B cell (primary cell): ENCODE results near the gene CCHCR1.

ENCODE experiments used
- EZH2 ChIP-seq: IDR thresholded peaks from 2 replicates; pipeline ENCODE4 v1.6.1; 2012; ENCODE audit warnings: borderline replicate concordance, low read depth, mild to moderate bottlenecking, moderate library complexity, low read length; ENCODE audit not compliant: insufficient read depth, poor library complexity, severe bottlenecking
- TF ChIP-seq, protein P1 (sequence below): fragments of 200-600 bp; IDR thresholded peaks from one replicate; pipeline ENCODE4 v1.8.0; 2022; ENCODE audit warnings: antibody characterized with exemption, mild to moderate bottlenecking

DNA sequence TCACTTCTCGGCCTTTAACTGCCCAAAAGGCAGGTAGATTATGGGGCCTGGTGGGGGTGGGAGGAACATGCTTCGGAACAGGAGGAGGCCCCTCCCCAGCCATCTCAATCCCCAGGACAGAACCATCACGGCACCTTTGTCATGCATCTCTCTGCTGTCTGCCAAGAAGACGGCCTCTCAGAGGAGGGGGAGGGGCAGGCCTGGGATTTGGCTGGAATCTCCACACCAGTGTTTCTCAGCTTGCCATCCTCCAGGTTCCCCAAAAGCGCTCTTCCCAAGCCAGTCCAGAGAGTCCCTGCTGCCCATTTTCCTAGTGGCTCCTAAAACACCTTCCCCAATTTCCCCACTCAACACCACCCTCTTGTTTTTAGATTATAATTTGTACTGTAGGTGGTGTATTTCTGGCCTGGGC lies 15.4 kb upstream of the CCHCR1 start:
- TF ChIP-seq, protein P1, sequence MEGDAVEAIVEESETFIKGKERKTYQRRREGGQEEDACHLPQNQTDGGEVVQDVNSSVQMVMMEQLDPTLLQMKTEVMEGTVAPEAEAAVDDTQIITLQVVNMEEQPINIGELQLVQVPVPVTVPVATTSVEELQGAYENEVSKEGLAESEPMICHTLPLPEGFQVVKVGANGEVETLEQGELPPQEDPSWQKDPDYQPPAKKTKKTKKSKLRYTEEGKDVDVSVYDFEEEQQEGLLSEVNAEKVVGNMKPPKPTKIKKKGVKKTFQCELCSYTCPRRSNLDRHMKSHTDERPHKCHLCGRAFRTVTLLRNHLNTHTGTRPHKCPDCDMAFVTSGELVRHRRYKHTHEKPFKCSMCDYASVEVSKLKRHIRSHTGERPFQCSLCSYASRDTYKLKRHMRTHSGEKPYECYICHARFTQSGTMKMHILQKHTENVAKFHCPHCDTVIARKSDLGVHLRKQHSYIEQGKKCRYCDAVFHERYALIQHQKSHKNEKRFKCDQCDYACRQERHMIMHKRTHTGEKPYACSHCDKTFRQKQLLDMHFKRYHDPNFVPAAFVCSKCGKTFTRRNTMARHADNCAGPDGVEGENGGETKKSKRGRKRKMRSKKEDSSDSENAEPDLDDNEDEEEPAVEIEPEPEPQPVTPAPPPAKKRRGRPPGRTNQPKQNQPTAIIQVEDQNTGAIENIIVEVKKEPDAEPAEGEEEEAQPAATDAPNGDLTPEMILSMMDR: no peak
- no peak for TF ChIP-seq EZH2
